Stimulated activated naive CD4-positive, alpha-beta T cell (primary cell): ENCODE results near the gene SLC35F5.
"Not testable (repeated sequence)": the region's sequence is repeated elsewhere in the genome, so short reads cannot be mapped to it uniquely, and the experiment has no call there.

Experiments
- DNase-seq, 6 experiments: peaks; one replicate each; lab custom pipeline; 2025; lab: John Stamatoyannopoulos, UW

SLC35F5 gene, protein sequence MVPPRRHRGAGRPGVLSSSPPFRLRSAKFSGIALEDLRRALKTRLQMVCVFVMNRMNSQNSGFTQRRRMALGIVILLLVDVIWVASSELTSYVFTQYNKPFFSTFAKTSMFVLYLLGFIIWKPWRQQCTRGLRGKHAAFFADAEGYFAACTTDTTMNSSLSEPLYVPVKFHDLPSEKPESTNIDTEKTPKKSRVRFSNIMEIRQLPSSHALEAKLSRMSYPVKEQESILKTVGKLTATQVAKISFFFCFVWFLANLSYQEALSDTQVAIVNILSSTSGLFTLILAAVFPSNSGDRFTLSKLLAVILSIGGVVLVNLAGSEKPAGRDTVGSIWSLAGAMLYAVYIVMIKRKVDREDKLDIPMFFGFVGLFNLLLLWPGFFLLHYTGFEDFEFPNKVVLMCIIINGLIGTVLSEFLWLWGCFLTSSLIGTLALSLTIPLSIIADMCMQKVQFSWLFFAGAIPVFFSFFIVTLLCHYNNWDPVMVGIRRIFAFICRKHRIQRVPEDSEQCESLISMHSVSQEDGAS

DNA sequence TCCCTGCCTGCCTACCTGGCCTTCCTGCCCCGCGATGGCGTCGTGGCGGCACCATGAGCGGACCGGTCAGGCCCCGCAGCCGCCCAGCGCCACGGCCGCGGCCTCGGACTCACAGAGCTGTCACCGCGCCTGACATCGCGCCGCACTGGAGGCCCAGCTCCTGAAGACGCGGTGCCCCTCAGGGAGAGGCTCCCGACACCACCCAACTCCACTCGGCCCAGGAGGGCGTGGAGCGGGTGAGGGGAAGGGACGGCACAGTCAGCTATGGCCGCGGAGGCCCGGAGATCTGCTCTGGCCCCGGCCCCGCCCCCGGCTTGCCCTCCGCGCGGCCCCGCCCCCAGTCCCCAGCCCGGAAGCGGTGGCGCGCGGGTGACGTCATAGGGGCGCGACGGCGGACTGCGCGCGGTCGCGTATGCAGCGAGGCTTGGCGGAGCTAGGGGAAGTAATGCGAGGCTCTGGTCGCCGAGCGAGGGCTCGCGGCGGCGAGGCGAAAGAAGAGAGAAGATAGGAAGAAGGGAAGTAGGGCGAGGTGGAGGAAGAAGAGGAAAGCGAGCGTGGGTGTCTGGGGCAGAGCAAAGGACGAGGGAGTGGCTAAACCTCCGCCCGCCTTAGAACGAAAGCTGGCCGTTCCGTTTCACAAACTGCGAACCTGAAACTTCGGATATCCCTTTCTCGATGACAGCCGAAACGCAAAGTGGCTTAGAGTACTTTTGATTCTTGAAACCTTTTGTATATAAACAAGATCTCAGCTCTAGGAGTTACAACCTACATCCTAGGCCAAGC is at the start of gene SLC35F5:
Gene SLC35F5, minus strand, starts transcription at position 288 of the 783 bp plus-strand sequence. Its CDS starts 233 bp downstream, at position 55.
- peak; percentile 80 to 95 (median 90) for DNase-seq

DNA sequence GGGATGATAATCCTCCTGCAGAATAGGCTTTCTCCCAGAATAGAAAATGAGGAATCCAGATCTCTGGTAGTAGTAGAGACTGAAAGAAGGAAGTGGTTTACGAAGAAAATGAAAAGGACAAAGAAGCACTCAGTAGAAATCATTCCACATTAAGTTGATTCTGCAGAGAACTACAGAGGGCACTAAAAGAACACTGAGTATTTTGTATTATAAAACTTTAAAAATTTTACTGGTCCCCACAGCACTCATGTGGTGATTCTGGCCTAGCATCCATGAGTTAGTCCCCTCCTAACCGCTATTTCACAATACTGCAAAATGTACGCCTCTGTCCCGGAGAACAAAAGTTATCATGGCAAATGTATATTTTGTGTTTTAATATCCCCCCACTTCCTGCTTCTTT is 42.9 kb upstream of the SLC35F5 start:
- DNase-seq, result no peak

DNA sequence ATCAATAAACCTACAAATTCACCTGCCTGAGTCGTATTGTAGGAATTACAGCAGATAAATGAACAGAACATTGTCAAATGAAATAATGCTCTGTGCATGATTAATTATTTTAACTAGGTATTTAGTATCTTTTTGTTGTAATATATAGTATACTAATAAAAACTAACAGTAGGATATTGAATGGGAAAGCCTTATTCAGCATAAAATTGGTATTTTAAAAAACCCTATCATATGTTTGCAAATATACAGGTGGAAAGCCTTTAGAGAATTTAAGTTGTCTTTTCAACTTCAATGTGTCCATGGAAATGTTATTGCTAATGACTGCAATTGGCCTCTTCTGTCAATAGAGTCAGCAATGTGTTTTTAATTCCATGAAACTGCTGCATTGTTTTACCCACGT is 40.8 kb upstream of the SLC35F5 start:
- DNase-seq, result no peak

DNA sequence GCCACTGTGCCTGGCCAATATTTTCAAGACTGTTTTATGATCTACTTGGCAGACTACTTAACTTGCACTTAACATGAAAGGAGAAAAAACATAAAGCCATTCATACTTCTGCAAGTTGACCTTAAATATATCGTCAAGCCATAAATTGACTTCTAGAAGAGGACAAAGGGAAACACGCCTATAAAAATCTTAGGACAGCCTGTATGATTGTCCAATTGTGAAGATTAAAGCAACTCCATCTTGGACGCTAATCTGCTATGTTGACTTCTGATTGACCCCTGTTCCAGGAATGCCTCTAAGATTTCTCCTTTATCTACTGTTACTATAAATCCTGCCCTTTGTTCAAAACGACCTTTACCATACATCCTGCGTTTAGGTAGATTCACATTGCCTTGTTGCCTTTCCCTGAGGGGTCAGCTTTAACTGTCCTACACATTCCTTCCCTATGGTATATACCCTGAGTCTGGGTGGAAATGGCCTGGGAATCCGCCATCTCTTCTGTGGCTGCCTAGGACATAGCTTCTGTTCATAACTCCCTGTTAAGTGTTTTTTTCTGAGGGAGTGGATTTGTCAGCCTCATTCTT is 40.2 kb upstream of the SLC35F5 start:
- DNase-seq, result no peak

DNA sequence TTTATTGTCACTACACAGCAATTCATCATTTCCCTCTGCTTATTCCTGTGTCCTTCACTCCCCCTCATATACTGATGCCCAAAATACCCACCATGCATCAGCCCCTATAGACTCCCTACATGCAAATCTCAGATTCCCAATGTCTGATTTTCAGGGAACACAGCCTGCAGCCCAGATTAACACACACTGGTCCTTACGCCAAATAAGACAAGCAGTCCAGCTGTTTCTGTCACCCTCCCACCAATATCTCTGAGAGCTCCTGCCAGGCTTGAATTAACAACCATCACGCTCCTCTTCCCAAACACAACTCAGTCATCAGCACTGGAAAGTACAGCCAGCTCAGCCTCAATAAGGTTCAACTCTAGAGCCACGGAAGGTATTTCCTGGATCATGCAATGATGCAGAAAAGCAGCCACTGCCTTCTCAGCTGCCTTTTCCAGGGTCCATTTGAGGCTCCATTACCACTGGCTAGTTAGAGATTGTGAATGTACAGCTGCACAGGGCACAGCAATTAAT is 39.0 kb upstream of the SLC35F5 start:
- no peak for DNase-seq

DNA sequence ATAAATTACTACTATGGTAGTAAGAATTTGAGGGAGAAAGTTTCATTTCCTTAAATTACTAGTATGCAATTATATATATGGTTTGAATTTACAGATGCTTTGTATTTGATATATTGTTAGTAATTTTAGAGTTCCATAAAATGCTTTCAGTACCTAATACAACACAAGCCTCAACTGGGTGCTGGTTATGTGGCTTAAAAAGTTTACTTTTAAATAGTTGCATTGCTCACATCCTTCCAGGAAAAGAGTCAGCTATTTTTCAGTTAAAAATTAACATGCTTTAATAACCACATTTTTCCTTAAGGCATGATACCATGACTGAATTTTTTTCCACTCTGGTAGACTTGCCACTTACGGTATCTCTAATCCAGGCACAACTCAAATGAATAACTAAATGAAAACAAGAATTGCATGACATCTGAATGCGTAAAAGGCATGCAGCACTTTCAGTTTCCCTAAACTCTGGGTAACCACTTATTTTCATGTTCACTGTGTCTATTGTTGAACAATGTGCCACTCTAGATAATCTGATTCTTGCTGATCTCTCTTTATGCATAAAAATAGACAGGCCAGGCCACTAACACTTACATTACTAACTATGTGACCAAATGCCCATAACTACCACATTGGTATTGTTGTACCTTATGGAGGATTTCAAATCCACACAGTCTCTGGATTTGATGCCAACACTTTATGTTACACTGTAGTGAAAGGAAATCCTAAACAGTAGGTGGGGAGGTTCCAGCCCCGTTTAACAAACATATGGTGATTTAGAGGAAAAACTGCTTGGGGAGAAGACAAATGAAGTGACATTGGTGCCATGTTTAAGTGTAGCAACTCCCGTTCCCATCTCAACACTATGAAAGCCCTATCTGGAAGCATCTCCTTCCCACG is 35.5 kb upstream of the SLC35F5 start:
- DNase-seq, result no peak

DNA sequence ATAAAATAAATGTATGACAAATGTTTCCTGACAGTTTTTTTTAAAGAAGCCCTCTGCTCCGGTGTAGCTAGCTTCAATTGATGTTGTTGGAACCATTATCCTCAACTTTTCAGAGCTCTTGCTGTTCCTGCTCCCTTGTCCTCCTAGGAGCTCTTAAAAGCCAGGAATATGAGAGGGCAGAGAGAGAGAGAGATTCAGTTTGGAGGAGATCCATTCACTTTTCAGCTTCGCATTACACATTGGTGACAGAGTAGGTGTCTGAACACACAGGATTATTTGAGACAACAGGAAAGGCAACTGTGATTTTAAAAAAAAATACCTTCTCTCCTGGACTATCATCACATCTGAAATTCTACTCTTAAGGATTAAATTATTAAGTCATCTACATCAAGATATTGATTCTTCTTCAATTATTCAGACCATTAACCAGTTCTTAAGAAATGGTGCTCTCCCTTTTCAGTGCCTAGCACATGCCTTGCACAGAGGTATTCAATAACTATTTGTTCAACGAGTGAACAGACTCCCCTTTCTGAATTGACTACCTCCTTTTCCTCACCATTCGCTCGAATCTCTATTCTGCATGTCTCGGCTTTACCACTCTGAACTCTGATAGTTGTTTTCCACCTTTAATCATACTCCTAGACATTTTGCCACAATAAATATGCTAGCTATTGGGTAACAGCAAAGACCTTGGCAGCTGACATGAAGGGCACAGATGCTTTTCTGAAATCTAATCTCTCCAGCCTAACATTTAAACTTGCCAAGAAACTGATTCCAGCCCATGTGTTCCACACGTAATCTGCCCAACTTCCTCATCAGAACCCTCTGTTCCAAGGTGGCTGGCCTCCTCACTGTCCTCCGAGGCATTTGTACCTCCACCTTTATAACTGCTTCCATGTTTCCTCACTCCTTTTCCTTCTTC is 28.6 kb upstream of the SLC35F5 start:
- no peak for DNase-seq

DNA sequence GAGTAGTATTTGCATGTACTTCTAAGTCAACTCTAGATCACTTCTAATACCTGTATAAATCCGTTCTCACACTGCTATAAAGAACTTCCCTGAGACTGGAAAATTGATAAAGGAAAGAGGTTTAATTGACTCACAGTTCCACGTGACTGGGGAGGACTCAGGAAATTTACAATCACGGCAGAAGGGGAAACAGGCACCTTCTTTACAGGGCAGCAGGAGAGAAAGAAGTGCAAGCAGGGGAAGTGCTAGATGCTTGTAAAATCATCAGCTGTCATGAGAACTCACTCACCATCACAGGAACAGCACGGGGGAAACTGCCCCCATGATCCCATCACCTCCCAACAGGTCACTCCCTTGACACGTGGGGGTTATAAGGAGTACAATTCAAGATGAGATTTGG is 24.0 kb upstream of the SLC35F5 start:
- no peak for DNase-seq

DNA sequence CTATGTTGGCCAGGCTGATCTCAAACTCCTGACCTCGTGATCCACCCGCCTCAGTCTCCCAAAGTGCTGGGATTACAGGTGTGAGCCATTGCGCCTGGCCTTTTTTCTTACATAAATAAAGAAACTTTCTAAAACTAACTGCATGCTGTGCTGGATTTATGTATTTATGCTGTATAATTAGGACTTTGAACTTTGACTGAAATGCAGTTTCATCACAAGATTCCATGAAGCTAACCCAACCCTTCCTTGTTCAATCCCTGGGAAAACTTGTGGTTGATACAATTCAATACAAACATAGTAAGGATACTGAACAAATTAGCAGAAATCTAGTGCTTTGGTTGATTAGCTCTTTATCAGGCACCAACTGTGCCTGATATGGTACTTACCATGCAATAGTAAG is 20.9 kb upstream of the SLC35F5 start:
- DNase-seq, result no peak

DNA sequence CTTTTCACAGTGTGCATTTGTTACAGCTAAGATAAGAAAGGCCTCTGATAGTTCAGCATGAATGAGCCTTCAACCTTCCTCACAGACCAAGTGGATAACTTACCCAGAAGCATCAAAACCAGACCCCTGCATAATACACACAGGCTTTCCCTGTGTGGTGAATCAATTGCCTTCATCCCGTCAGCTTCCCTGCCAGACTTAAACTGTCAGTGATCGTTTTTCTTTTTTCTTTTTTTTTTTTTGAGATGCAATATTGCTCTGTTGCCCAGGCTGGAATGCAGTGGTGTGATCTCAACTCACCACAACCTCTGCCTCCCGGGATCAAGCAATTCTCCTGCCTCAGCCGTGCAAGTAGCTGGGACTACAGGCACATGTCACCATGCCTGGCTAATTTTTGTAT is 20.5 kb upstream of the SLC35F5 start:
- no peak for DNase-seq

DNA sequence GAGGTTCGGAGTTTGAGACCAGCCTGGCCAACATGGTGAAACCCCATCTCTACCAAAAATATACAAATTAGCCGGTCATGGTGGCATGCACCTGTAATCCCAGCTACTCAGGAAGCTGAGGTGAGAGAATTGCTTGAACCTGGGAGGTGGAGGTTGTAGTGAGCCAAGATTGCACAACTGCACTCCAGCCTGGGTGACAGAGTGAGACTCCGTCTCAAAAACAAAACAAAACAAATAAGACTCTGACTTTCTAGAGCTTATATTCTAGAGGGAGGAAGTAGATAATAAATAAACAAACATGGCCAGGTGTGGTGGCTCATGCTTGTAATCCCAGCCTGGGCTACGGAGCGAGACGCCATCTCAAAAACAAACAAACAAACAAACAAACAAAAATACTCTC is 18.2 kb upstream of the SLC35F5 start:
- not testable (repeated sequence) for DNase-seq

DNA sequence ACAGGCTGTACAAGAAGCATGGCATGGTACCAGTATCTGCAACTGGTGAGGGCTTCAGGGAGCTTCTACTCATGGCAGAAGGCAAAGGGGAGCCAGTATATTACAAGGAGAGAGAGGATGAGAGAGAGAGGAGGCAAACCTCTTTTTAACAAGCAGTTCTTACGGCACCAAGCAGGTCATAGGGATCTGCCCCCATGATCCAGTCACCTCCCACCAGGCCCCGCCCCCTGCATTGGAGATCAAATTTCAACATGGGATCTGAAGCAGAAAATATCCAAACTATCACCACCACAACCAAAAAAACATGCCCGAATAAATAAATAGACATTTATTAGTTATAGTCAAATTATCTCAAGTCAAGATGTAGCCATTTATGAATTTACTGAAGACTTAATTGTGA is 14.5 kb upstream of the SLC35F5 start:
- DNase-seq, result no peak

DNA sequence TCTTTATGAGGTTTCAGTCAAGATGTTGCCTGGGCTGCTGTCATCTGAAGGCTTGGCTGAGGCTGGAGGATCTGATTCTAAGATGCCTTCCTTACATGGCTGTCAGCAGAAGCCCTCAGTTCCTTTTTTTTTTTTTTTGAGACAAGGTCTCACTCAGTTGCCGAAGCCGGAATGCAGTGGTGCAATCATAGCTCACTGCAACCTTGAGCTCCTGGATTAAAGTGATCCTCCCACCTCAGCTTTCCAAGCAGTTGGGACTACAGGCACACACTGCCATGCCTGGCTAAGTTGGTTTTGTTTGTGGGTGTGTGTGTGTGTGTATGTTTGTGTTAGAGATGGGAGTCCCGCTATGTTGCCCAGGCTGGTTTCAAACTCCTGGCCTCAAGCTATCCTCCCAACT is 13.1 kb upstream of the SLC35F5 start:
- DNase-seq, result no peak

DNA sequence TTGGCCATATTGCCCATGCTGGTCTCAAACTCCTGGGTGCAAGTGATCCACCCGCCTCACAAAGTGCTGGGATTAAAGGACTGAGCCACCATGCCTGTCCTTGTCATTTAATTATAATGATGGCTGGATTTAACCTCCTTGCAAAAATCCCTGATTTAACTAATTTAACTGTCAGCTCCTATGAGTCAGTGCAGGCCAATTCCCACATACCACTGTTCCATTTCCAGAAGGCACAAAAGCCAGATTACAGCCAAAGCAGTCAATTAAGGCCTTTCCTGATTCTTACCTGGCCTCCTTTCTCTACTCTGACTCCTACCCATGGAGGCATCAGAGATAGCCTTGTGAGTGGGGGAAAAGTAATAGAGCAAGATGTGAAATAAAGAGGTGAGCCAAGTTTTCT is 12.3 kb upstream of the SLC35F5 start:
- no peak for DNase-seq

DNA sequence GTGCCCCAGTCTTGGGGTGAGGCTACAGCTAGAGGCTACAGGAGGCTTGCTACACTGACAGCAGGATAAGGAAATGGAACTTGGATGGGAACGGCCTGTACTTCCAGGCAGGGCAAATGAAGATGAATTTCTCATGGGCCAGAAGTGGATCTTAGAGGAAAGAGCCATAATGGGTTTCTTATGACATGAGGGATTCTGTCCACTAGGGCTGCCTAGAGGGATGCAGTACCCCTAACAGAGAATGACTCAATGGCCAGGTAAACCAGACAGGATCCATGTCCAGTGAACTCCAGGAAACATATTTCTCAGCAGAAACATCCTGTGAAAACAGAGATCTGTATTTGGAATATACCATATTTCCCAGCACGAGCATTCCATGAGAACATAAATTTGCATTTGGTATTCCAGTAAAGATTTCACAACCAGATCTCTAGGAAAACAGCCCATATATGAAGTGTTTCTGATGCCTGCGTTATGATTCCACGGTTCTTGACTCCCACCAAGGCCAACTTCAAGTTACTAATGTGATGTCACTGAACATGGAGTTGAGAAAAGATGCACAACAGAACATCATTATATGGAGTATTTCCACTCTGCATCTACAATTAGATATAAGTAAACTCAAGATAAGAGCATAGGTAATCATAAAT is 11.5 kb upstream of the SLC35F5 start:
- DNase-seq, result no peak

DNA sequence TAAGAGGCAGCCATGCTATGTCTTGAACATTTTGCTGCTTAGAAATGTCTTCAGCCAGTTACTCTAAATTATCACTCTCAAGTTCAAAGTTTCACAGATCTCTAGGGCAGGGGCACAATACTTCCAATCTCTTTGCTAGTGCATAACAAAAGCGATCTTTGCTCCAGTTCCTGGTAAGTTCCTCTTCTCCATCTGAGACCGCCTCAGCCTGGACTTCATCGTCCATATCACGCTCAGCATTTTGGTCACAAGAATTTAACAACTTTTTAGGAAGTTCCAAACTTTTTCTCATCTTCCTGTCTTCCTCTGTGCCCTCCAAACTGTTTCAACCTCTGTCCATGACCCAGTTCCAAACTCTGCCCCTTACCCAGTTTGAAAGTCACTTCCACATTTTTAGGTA is 8.8 kb upstream of the SLC35F5 start:
- no peak for DNase-seq

DNA sequence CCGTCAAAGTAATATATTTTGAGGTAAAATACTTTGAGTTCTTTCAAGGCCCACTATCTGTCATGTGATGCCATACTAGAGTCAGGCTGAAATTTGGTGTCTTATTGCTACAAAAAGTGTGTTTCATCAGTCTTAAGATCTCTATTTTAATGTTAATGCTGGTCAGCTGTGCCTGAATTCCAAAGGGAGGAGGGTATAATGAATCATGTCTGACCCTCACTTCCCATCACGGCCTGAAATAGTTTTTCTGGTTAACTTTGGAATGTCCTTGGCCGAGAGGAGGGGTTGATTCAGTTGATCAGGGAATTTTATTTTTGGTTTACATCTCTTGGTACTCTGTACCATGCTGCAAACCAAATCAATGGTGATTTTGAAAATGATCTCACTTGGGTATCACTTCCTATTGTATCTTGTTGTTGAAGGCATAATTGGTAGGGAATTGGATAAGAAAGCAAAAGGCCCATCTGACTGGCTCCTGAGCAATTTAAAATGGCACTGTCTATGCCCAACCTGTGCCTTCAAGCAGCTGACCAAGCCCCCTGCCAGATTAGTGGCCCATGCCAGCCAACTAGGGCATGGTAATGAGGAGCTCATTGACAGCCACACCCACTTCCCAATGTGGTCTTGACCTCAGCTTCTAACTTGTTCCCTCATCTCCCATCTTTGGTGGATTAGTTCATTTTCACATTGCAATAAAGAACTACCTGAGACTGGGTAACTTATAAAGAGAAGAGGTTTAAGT is 6.1 kb upstream of the SLC35F5 start:
- no peak for DNase-seq

DNA sequence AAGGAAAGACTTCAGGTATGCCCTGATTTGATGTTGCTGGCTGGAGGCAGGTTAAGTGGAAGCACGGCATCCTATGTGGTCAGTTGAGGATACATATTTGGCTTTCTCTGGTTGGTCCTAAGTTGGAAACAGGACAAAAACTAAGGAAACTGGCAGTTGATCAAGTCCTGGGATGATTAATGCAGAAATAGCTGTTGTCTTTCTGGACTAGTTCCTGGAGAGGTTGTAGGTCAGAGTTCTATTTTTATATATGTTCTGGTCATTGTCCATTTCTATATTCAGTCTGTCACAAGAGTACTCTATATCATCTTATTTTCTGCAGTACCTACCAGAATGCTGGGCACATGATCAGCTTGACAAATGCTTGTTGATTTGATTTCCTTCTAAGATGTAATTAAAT is 4.0 kb upstream of the SLC35F5 start:
- DNase-seq, result no peak

DNA sequence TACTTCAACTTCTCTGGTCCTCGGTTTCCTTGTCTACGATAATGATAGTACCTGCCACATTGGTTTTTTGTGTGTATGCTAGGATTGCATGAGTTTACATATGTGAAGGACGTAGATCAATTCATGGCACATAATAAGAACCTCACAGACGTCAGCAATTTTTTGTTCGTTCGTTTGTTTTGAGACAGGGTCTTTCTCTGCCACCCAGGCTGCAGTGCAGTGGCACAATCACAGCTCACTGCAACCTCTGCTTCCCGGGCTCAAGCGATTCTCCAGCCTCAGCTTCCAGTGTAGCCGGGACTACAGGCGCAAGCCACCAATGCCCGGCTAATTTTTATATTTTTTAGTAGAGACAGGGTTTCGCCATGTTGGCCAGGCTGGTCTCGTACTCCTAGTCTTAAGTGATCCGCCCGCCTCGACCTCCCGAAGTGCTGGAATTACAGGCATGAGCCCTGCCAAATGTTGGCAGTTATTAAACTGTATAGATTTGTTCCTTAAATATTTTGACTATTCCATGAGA is 756 bp upstream of the SLC35F5 start:
- DNase-seq, result peak in 1 of 6 experiments; percentile 3
